HCT116 (cell line): ENCODE results near the gene VWA5B1. TPM values are rescaled to one million over a fixed set of nuclear protein-coding genes. Genes with fewer than 3 reads are reported as not detected.

Source experiments
- ATAC-seq: fragments of 200-7000 bp; cut with Tn5 transposase; 2 replicates; pipeline ENCODE4 v1.9.1; 2020; ENCODE audit warnings: mild to moderate bottlenecking, moderate library complexity
- BruUV-seq: library from RNA; stranded (reverse); fragments of 400-500 nt; replicated peaks from 2 replicates; lab custom pipeline; 2021; lab: Mats Ljungman, UMichigan
- CTCF ChIA-PET: fragments of 300-600 bp; sonication (Branson Sonifier 250); formaldehyde crosslinking; loops from one replicate; lab custom pipeline; 2021; ENCODE audit warnings: antibody characterized with exemption; lab: Charles Lee
- POLR2A ChIA-PET: fragments of 300-600, 350-600 bp; sonication (Branson Sonifier 250); formaldehyde crosslinking; loops from one replicate; lab custom pipeline; 2021; ENCODE audit warnings: antibody characterized with exemption; lab: Charles Lee
- RAD21 ChIA-PET, 2 experiments: fragments of 300-600 bp; sonication (Branson Sonifier 250); formaldehyde crosslinking; loops; one replicate each; lab custom pipeline; 2023; ENCODE audit warnings: low total read pairs in 2 of 2; ENCODE audit not compliant: uncharacterized antibody in 2 of 2, unreplicated experiment in 2 of 2, low non-redundant PET in 1 of 2; lab: Charles Lee
- DNase-seq: peaks from one replicate; pipeline ENCODE4 v3.0.0-alpha.2; 2010; ENCODE audit warnings: low read depth, low spot score
- H2AFZ ChIP-seq: fragments of 200-600 bp; shearing (Covaris generic), sonication (generic); 2 replicates; pipeline ENCODE4 v1.6.1; 2017; ENCODE audit warnings: low read depth, mixed run types, mixed read lengths, antibody characterized with exemption, low read length; ENCODE audit not compliant: poor library complexity, severe bottlenecking
- H3K27ac ChIP-seq: 2 replicates; pipeline ENCODE4 v1.5.1; 2012; ENCODE audit warnings: low read depth, low read length
- H3K27me3 ChIP-seq: fragments of 200-600 bp; sonication (generic); 2 replicates; pipeline ENCODE4 v1.6.1; 2016; ENCODE audit warnings: mixed run types, low read length, mixed read lengths; ENCODE audit not compliant: insufficient read depth
- H3K36me3 ChIP-seq, 2 experiments: fragments of 200-500 bp in 1 of 2; fragments of 200-600 bp in 1 of 2; sonication (Bioruptor generic) in 1 of 2; sonication (generic) in 1 of 2; 2 replicates each; pipeline versions ENCODE4 v1.5.1 to v1.6.1; 2014 to 2016; ENCODE audit warnings: low read length in 2 of 2, inconsistent platforms in 1 of 2, mixed read lengths in 1 of 2, mixed run types in 1 of 2; ENCODE audit not compliant: insufficient read depth in 2 of 2, control insufficient read depth in 1 of 2
- H3K4me1 ChIP-seq, 2 experiments: fragments of 200-600 bp in 1 of 2; sonication (generic) in 1 of 2; 2 replicates each; pipeline versions ENCODE4 v1.5.1 to v1.6.1; 2012 to 2017; ENCODE audit warnings: low read length in 2 of 2, inconsistent platforms in 1 of 2, mild to moderate bottlenecking in 1 of 2, mixed read lengths in 1 of 2, mixed run types in 1 of 2, moderate library complexity in 1 of 2; ENCODE audit not compliant: insufficient read depth in 2 of 2, control insufficient read depth in 1 of 2
- H3K4me2 ChIP-seq: fragments of 200-600 bp; sonication (generic); 2 replicates; pipeline ENCODE4 v1.6.1; 2017; ENCODE audit warnings: mixed run types, low read length, mixed read lengths
- H3K4me3 ChIP-seq, 2 experiments: fragments of 200-600 bp in 1 of 2; sonication (generic) in 1 of 2; replicated peaks in 1 of 2; 2 replicates each; pipeline ENCODE4 v1.5.1; 2011 to 2016; ENCODE audit warnings: low read length in 2 of 2, control low read depth in 1 of 2, low read depth in 1 of 2, mild to moderate bottlenecking in 1 of 2, mixed read lengths in 1 of 2, mixed run types in 1 of 2
- H3K79me2 ChIP-seq: fragments of 200-600 bp; sonication (generic); 2 replicates; pipeline ENCODE4 v1.6.1; 2017; ENCODE audit warnings: mild to moderate bottlenecking, mixed run types, low read length, moderate library complexity, mixed read lengths; ENCODE audit not compliant: insufficient read depth
- H3K9ac ChIP-seq: fragments of 200-600 bp; sonication (generic); 2 replicates; pipeline ENCODE4 v1.6.1; 2016; ENCODE audit warnings: low read length, mixed read lengths
- H3K9me2 ChIP-seq: fragments of 200-600 bp; sonication (generic), shearing (Covaris generic); 2 replicates; pipeline ENCODE4 v1.6.1; 2017; ENCODE audit warnings: mixed run types, mild to moderate bottlenecking, moderate library complexity; ENCODE audit not compliant: insufficient read depth
- H3K9me3 ChIP-seq, 2 experiments: fragments of 200-500 bp in 1 of 2; fragments of 200-600 bp in 1 of 2; sonication (Bioruptor generic) in 1 of 2; sonication (generic) in 1 of 2; 2 replicates each; pipeline ENCODE4 v1.6.1; 2014 to 2017; ENCODE audit warnings: low read length in 2 of 2, mixed read lengths in 2 of 2, inconsistent platforms in 1 of 2, low read depth in 1 of 2, mild to moderate bottlenecking in 1 of 2, mixed run types in 1 of 2, moderate library complexity in 1 of 2; ENCODE audit not compliant: control insufficient read depth in 1 of 2, insufficient read depth in 1 of 2
- H4K20me1 ChIP-seq: fragments of 200-600 bp; sonication (generic), shearing (Covaris generic); 2 replicates; pipeline ENCODE4 v1.6.1; 2017; ENCODE audit warnings: mixed run types, mild to moderate bottlenecking, moderate library complexity; ENCODE audit not compliant: insufficient read depth
- CBX3 ChIP-seq: IDR thresholded peaks from 2 replicates; pipeline ENCODE4 v1.6.1; 2012; ENCODE audit warnings: low read depth
- ELF1 ChIP-seq: IDR thresholded peaks from 2 replicates; pipeline ENCODE4 v1.6.1; 2012; ENCODE audit warnings: low read depth, borderline replicate concordance
- EZH2 ChIP-seq: fragments of 200-600 bp; sonication (generic); IDR thresholded peaks from 2 replicates; pipeline ENCODE4 v1.6.1; 2017; ENCODE audit warnings: antibody characterized with exemption, mixed run types
- EZH2phosphoT487 ChIP-seq: fragments of 200-600 bp; IDR thresholded peaks from 2 replicates; pipeline ENCODE4 v1.6.1; 2018; ENCODE audit warnings: antibody characterized with exemption, borderline replicate concordance
- FOSL1 ChIP-seq: IDR thresholded peaks from 2 replicates; pipeline ENCODE4 v1.6.1; 2012; ENCODE audit warnings: low read depth
- JUND ChIP-seq: IDR thresholded peaks from 2 replicates; pipeline ENCODE4 v1.6.1; 2012
- POLR2A ChIP-seq: IDR thresholded peaks from 2 replicates; pipeline ENCODE4 v1.7.0; 2011; ENCODE audit warnings: borderline replicate concordance; ENCODE audit not compliant: insufficient read depth, insufficient read length; ENCODE audit errors: extremely low read depth
- POLR2AphosphoS5 ChIP-seq: IDR thresholded peaks from 2 replicates; pipeline ENCODE4 v1.6.1; 2011; ENCODE audit warnings: mild to moderate bottlenecking, low read depth, low read length, moderate library complexity
- SIN3A ChIP-seq: IDR thresholded peaks from 2 replicates; pipeline ENCODE4 v1.6.1; 2012; ENCODE audit warnings: low read depth
- SRF ChIP-seq: IDR thresholded peaks from 2 replicates; pipeline ENCODE4 v1.6.1; 2012; ENCODE audit warnings: low read depth
- TCF7L2 ChIP-seq: IDR thresholded peaks from 2 replicates; pipeline ENCODE4 v1.7.0; 2011; ENCODE audit warnings: borderline replicate concordance, inconsistent platforms; ENCODE audit not compliant: insufficient read depth, insufficient read length; ENCODE audit errors: extremely low read depth
- YY1 ChIP-seq: IDR thresholded peaks from 2 replicates; pipeline ENCODE4 v1.6.1; 2011; ENCODE audit warnings: low read length, low read depth, moderate library complexity, mild to moderate bottlenecking; ENCODE audit not compliant: insufficient replicate concordance; ENCODE audit errors: extremely low read depth
- ZFX ChIP-seq: fragments of 450-650 bp; IDR thresholded peaks from 2 replicates; pipeline ENCODE4 v1.6.1; 2017
- ZNF274 ChIP-seq: fragments of 200-500 bp; sonication (Bioruptor generic); IDR thresholded peaks from 2 replicates; pipeline ENCODE4 v1.6.1; 2014; ENCODE audit warnings: mild to moderate bottlenecking, low read depth, low read length, inconsistent platforms
- intact Hi-C: fragments of 100-400 bp; cut with micrococcal nuclease; formaldehyde crosslinking; loops from 2 replicates; pipeline ENCODE4 v1.10.0; 2022
- total RNA-seq: library from RNA; stranded (reverse); gene quantifications from one replicate; pipeline ENCODE4 v1.2.1, GENCODE V29; 2021; ENCODE audit not compliant: unreplicated experiment
- TF ChIP-seq, protein P1 (sequence below), 3 experiments: fragments of 200-600 bp in 1 of 3; sonication (generic) in 1 of 3; IDR thresholded peaks in 2 of 3; conservative IDR thresholded peaks in 1 of 3; 2 replicates each; pipeline ENCODE4 v1.5.1; 2012 to 2017; ENCODE audit warnings: low read depth in 2 of 3, low read length in 2 of 3, antibody characterized with exemption in 1 of 3, borderline replicate concordance in 1 of 3, control low read depth in 1 of 3, mild to moderate bottlenecking in 1 of 3, mixed read lengths in 1 of 3, mixed run types in 1 of 3, moderate library complexity in 1 of 3; ENCODE audit not compliant: insufficient read depth in 1 of 3
- TF ChIP-seq, protein P2 (sequence below): IDR thresholded peaks from 2 replicates; pipeline ENCODE4 v1.6.1; 2011; ENCODE audit warnings: mild to moderate bottlenecking, low read length, moderate library complexity; ENCODE audit not compliant: insufficient replicate concordance; ENCODE audit errors: extremely low read depth
- TF ChIP-seq, protein P3 (sequence below): IDR thresholded peaks from 2 replicates; pipeline ENCODE4 v1.6.1; 2012
- TF ChIP-seq, protein P4 (sequence below): IDR thresholded peaks from 2 replicates; pipeline ENCODE4 v1.6.1; 2012; ENCODE audit warnings: low read depth
- TF ChIP-seq, protein P5 (sequence below): IDR thresholded peaks from 2 replicates; pipeline ENCODE4 v1.6.1; 2012

Gene VWA5B1
- total RNA-seq, 1 experiment from 2014 or later, result not detected

DNA sequence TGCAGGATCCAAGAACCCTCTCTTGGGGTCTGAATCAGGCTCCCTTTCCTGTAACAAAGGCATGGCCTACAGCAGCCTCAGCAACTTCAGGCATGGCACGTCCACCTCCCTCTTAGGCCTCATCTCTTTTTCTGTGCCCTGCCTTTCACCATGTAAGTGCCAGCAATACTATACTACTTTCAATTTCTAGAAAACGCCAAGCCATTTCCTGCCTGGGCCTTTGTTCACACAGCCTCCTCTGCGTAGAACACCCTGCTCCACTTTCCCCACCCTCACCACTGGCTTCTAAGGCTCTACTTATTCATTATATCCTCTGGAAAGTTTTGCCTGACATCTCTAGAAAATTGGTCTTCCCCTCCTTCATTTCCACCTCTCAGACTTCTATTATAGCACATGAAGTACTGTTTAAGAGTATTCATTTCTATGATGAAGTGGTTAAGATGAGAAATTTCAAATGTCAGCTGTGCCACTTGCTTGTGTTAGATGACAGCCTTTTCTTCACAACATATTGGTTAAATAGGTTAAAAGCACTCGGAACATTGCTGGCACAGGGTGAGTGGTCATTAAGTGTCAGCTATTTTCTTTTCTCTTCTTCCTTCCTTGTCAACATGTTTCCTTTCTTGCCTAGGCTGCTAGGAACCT lies 41.6 kb upstream of the VWA5B1 start:
- no peak for DNase-seq

More for the DNA sequence above, 41.6 kb upstream of the VWA5B1 start:
- Histone ChIP-seq H3K9ac (no peak overlapping the region), H3K9me2 (no peaks in the 10 kb centered on the region), H3K36me3 (no peaks in the 10 kb centered on the region), H3K4me3 (no peak overlapping the region), H3K9me3 (no peaks in the 10 kb centered on the region), H3K4me2 (no peak overlapping the region), H2AFZ (no peak overlapping the region)
- RAD21 ChIA-PET, result no interaction called here
- no TSS peak for BruUV-seq
- TF ChIP-seq SIN3A (no peak), POLR2AphosphoS5 (no peak), YY1 (no peak), ZNF274 (no peak), POLR2A (no peak), SRF (no peak), EZH2 (no peak), CBX3 (no peak), ZFX (no peak), TCF7L2 (no peak), EZH2phosphoT487 (no peak), FOSL1 (no peak), JUND (no peak), ELF1 (no peak)
- TF ChIP-seq, protein P1, sequence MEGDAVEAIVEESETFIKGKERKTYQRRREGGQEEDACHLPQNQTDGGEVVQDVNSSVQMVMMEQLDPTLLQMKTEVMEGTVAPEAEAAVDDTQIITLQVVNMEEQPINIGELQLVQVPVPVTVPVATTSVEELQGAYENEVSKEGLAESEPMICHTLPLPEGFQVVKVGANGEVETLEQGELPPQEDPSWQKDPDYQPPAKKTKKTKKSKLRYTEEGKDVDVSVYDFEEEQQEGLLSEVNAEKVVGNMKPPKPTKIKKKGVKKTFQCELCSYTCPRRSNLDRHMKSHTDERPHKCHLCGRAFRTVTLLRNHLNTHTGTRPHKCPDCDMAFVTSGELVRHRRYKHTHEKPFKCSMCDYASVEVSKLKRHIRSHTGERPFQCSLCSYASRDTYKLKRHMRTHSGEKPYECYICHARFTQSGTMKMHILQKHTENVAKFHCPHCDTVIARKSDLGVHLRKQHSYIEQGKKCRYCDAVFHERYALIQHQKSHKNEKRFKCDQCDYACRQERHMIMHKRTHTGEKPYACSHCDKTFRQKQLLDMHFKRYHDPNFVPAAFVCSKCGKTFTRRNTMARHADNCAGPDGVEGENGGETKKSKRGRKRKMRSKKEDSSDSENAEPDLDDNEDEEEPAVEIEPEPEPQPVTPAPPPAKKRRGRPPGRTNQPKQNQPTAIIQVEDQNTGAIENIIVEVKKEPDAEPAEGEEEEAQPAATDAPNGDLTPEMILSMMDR (IDR thresholded peaks at IDR 0.05 in 2 of 3, conservative IDR thresholded peaks at IDR 0.05 in 1 of 3; ENCODE audit: borderline replicate concordance in 1 of 3, insufficient read depth in 1 of 3, low read depth in 2 of 3, low read length in 2 of 3), result no peak
- TF ChIP-seq, protein P2, sequence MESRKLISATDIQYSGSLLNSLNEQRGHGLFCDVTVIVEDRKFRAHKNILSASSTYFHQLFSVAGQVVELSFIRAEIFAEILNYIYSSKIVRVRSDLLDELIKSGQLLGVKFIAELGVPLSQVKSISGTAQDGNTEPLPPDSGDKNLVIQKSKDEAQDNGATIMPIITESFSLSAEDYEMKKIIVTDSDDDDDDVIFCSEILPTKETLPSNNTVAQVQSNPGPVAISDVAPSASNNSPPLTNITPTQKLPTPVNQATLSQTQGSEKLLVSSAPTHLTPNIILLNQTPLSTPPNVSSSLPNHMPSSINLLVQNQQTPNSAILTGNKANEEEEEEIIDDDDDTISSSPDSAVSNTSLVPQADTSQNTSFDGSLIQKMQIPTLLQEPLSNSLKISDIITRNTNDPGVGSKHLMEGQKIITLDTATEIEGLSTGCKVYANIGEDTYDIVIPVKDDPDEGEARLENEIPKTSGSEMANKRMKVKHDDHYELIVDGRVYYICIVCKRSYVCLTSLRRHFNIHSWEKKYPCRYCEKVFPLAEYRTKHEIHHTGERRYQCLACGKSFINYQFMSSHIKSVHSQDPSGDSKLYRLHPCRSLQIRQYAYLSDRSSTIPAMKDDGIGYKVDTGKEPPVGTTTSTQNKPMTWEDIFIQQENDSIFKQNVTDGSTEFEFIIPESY, result no peak
- TF ChIP-seq, protein P3, sequence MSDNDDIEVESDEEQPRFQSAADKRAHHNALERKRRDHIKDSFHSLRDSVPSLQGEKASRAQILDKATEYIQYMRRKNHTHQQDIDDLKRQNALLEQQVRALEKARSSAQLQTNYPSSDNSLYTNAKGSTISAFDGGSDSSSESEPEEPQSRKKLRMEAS, result no peak
- TF ChIP-seq, protein P4, sequence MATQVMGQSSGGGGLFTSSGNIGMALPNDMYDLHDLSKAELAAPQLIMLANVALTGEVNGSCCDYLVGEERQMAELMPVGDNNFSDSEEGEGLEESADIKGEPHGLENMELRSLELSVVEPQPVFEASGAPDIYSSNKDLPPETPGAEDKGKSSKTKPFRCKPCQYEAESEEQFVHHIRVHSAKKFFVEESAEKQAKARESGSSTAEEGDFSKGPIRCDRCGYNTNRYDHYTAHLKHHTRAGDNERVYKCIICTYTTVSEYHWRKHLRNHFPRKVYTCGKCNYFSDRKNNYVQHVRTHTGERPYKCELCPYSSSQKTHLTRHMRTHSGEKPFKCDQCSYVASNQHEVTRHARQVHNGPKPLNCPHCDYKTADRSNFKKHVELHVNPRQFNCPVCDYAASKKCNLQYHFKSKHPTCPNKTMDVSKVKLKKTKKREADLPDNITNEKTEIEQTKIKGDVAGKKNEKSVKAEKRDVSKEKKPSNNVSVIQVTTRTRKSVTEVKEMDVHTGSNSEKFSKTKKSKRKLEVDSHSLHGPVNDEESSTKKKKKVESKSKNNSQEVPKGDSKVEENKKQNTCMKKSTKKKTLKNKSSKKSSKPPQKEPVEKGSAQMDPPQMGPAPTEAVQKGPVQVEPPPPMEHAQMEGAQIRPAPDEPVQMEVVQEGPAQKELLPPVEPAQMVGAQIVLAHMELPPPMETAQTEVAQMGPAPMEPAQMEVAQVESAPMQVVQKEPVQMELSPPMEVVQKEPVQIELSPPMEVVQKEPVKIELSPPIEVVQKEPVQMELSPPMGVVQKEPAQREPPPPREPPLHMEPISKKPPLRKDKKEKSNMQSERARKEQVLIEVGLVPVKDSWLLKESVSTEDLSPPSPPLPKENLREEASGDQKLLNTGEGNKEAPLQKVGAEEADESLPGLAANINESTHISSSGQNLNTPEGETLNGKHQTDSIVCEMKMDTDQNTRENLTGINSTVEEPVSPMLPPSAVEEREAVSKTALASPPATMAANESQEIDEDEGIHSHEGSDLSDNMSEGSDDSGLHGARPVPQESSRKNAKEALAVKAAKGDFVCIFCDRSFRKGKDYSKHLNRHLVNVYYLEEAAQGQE, result no peak
- TF ChIP-seq, protein P5, sequence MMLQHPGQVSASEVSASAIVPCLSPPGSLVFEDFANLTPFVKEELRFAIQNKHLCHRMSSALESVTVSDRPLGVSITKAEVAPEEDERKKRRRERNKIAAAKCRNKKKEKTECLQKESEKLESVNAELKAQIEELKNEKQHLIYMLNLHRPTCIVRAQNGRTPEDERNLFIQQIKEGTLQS, result no peak
- TF ChIP-seq, all 23 proteins: peak for 0
- ATAC-seq, result no peak
- POLR2A ChIA-PET, result no interaction called here
- Histone ChIP-seq H4K20me1 (no peaks in the 10 kb centered on the region), H3K27ac (no peak overlapping the region), H3K27me3 (no peaks in the 10 kb centered on the region; the same call in 1 of the 2 replicates), H3K4me1 (no peaks in the 10 kb centered on the region), H3K79me2 (no peaks in the 10 kb centered on the region)
- intact Hi-C loops, result no loop called here
- CTCF ChIA-PET, result no interaction called here
